NB4 (cell line): ENCODE measurements around the gene TSHZ2.

Experiments
- DNase-seq: peaks from one replicate; pipeline ENCODE4 v3.0.0; 2010; ENCODE audit warnings: low read depth
- H3K4me3 ChIP-seq: one replicate; pipeline ENCODE4 v1.5.1; 2011; ENCODE audit warnings: mild to moderate bottlenecking, low read depth, low read length, moderate library complexity
- MYC ChIP-seq: IDR thresholded peaks from 2 replicates; pipeline ENCODE4 v1.6.1; 2011; ENCODE audit warnings: low read depth, low read length
- POLR2A ChIP-seq: IDR thresholded peaks from 2 replicates; pipeline ENCODE4 v1.6.1; 2011; ENCODE audit warnings: mild to moderate bottlenecking; ENCODE audit not compliant: insufficient read length; ENCODE audit errors: extremely low read depth
- TF ChIP-seq, protein P1 (sequence below): IDR thresholded peaks from 2 replicates; pipeline ENCODE4 v1.6.1; 2011; ENCODE audit warnings: low read depth, low read length
- TF ChIP-seq, protein P2 (sequence below): IDR thresholded peaks from one replicate; pipeline ENCODE4 v1.5.1; 2012; ENCODE audit warnings: low read depth, low read length

Gene TSHZ2

GRCh38 chr20:53127027-53127426, 154.9 kb downstream of the TSHZ2 start:
- no peak for DNase-seq
- no peak overlapping the region for H3K4me3 ChIP-seq
- TF ChIP-seq POLR2A (no peak), MYC (no peak)
- TF ChIP-seq, protein P1, sequence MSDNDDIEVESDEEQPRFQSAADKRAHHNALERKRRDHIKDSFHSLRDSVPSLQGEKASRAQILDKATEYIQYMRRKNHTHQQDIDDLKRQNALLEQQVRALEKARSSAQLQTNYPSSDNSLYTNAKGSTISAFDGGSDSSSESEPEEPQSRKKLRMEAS, result no peak
- TF ChIP-seq, protein P2, sequence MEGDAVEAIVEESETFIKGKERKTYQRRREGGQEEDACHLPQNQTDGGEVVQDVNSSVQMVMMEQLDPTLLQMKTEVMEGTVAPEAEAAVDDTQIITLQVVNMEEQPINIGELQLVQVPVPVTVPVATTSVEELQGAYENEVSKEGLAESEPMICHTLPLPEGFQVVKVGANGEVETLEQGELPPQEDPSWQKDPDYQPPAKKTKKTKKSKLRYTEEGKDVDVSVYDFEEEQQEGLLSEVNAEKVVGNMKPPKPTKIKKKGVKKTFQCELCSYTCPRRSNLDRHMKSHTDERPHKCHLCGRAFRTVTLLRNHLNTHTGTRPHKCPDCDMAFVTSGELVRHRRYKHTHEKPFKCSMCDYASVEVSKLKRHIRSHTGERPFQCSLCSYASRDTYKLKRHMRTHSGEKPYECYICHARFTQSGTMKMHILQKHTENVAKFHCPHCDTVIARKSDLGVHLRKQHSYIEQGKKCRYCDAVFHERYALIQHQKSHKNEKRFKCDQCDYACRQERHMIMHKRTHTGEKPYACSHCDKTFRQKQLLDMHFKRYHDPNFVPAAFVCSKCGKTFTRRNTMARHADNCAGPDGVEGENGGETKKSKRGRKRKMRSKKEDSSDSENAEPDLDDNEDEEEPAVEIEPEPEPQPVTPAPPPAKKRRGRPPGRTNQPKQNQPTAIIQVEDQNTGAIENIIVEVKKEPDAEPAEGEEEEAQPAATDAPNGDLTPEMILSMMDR, result no peak

- TF ChIP-seq, protein P1, result no peak
- TF ChIP-seq, protein P2, result no peak
- TF ChIP-seq POLR2A, result no peak
- TF ChIP-seq MYC, result no peak
- no peak for DNase-seq
- no peak overlapping the region for H3K4me3 ChIP-seq
Measured at GRCh38 chr20:53128004-53128403, 155.8 kb downstream of the TSHZ2 start.

DNA sequence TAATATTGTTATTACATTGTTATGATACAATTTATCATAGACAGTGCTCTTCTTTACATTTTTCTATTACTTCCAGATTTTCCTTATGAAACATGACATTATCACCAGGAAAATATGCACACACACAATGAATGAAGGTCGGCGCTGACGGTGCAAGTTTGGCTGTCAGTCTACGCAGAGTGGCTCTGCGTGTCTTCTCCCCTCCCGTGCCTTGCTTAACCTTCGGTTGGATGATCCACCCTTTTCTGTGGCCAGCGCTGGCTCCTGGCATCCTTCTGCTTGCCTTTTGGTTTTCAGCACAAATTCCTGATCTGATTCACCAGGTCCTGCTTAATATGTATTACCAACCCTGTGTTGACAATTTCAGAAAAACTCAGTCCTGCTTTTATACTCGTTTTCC, 157.4 kb downstream of the TSHZ2 start:
- H3K4me3 ChIP-seq, result no peak overlapping the region
- DNase-seq, result no peak
- no peak for TF ChIP-seq POLR2A

DNA sequence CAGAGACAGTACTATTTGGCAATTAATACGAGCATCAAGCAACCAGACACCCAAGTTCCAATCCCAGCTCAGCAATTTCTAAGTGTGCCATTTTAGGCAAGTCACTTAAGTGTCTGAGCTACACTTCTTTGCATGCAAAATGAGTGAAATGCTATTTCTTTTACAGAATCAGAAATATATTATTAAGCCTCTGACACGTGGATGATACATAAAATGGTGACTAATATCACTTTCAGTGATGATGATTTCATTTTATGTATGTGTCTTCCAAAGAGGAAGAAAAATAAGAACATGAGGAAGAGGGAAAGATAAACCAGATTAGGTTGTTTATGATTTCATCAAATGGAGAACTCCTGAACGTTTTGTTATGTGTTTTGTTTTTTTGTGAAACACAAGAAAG, 158.6 kb downstream of the TSHZ2 start:
- no peak for DNase-seq

GRCh38 chr20:53133125-53133524, 161.0 kb downstream of the TSHZ2 start:
- no peak overlapping the region for H3K4me3 ChIP-seq
- no peak for TF ChIP-seq POLR2A
- TF ChIP-seq, protein P1, result no peak
- TF ChIP-seq, protein P2, result no peak
- TF ChIP-seq MYC, result no peak
- DNase-seq, result no peak

More for the DNA sequence above, 158.6 kb downstream of the TSHZ2 start:
- no peak for TF ChIP-seq POLR2A
- TF ChIP-seq MYC, result no peak
- TF ChIP-seq, protein P2, result no peak
- TF ChIP-seq, protein P1, result no peak
- no peak overlapping the region for H3K4me3 ChIP-seq

DNA sequence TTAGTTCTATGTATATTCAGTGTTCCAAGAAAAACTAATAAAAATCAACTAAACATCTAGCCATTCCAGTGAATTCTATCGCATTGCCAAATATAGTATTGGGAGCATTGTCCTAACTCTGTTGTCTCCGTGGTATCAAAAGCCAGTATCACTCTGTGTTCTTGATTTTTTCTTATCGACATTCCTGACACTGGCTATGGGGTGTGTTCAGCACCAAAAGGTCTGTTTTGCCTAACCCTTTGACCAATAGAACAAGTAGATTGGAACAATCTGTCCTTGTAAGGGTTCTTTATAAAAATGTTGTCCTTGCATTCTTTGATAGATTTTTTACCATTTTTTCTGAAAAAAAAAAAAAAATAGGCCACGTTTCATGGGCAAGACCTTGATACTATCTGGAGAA, 161.5 kb downstream of the TSHZ2 start:
- TF ChIP-seq, protein P1, result no peak
- TF ChIP-seq, protein P2, result no peak
- no peak for TF ChIP-seq MYC
- no peak for TF ChIP-seq POLR2A
- no peak for DNase-seq
- no peak overlapping the region for H3K4me3 ChIP-seq
